Loucy (cell line): ENCODE measurements around the gene LYPD3.
"Not testable (repeated sequence)": the region's sequence is repeated elsewhere in the genome, so short reads cannot be mapped to it uniquely, and the experiment has no call there.

Experiments
- H2AFZ ChIP-seq: fragments of 200-600 bp; sonication (generic); 2 replicates; pipeline ENCODE4 v1.6.0; 2016; ENCODE audit warnings: antibody characterized with exemption, mild to moderate bottlenecking, low read length, moderate library complexity
- H3F3A ChIP-seq: fragments of 200-600 bp; 2 replicates; pipeline ENCODE4 v1.6.0; 2016; ENCODE audit warnings: antibody characterized with exemption, low read depth, mild to moderate bottlenecking
- H3K27me3 ChIP-seq: fragments of 200-600 bp; sonication (generic); 2 replicates; pipeline ENCODE4 v1.6.1; 2014; ENCODE audit warnings: low read length, mild to moderate bottlenecking; ENCODE audit not compliant: insufficient read depth, poor library complexity, severe bottlenecking
- H3K36me3 ChIP-seq: fragments of 200-600 bp; sonication (generic); 2 replicates; pipeline ENCODE4 v1.6.1; 2016; ENCODE audit warnings: low read length; ENCODE audit not compliant: insufficient read depth
- H3K4me1 ChIP-seq: fragments of 200-600 bp; sonication (generic); 2 replicates; pipeline ENCODE4 v1.5.1; 2014; ENCODE audit warnings: low read length, mild to moderate bottlenecking; ENCODE audit not compliant: insufficient read depth, poor library complexity, severe bottlenecking
- H3K4me2 ChIP-seq: fragments of 200-600 bp; sonication (generic); 2 replicates; pipeline ENCODE4 v1.6.0; 2014; ENCODE audit warnings: antibody characterized with exemption, low read length, low read depth, mild to moderate bottlenecking; ENCODE audit not compliant: poor library complexity, severe bottlenecking
- H3K4me3 ChIP-seq: fragments of 200-600 bp; sonication (generic); 2 replicates; pipeline ENCODE4 v1.5.1; 2014; ENCODE audit warnings: low read length, mild to moderate bottlenecking, mixed read lengths; ENCODE audit not compliant: poor library complexity, severe bottlenecking
- H3K79me2 ChIP-seq: fragments of 200-600 bp; sonication (generic); 2 replicates; pipeline ENCODE4 v1.6.1; 2014; ENCODE audit warnings: low read length; ENCODE audit not compliant: insufficient read depth
- H3K9ac ChIP-seq: fragments of 200-600 bp; sonication (generic); 2 replicates; pipeline ENCODE4 v1.6.0; 2014; ENCODE audit warnings: mild to moderate bottlenecking, low read depth, low read length, moderate library complexity; ENCODE audit not compliant: poor library complexity, severe bottlenecking
- H3K9me2 ChIP-seq: fragments of 200-600 bp; sonication (generic); replicated peaks from 2 replicates; pipeline ENCODE4 v1.6.1; 2016; ENCODE audit warnings: low read depth, low read length, mixed read lengths
- H3K9me3 ChIP-seq: fragments of 200-600 bp; sonication (generic); 2 replicates; pipeline ENCODE4 v1.6.1; 2014; ENCODE audit warnings: mild to moderate bottlenecking, antibody characterized with exemption, low read length, low read depth; ENCODE audit not compliant: insufficient read depth
- H4K20me1 ChIP-seq: fragments of 200-600 bp; sonication (generic); 2 replicates; pipeline ENCODE4 v1.6.0; 2014; ENCODE audit warnings: antibody characterized with exemption, low read length, mild to moderate bottlenecking; ENCODE audit not compliant: insufficient read depth, poor library complexity, severe bottlenecking
- CTCF ChIP-seq: fragments of 200-600 bp; sonication (generic); conservative IDR thresholded peaks from 2 replicates; pipeline ENCODE4 v1.5.1; 2014; ENCODE audit warnings: mild to moderate bottlenecking, antibody characterized with exemption, low read length
- EZH2phosphoT487 ChIP-seq: fragments of 200-600 bp; IDR thresholded peaks from 2 replicates; pipeline ENCODE4 v1.6.1; 2018; ENCODE audit warnings: antibody characterized with exemption, mild to moderate bottlenecking, moderate library complexity, borderline replicate concordance

Gene LYPD3

DNA sequence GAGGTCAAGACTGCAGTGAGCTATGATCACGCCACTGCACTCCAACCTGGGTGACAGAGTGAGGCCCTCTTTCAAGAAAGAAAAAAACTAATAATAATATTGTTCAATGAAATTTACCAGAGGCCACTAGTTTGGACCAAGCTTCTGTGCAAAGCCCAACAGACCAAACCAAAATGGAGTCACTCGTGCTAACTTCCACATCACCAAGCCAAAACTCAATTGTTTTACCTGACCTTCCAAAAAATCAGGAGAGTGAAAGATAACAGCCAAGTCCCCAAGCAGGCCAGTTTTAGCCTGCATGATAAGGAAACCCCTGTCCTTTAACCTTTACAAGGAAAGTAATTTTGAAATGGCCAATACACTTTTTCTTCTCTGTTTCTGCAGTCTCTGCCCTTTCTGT is 20.0 kb downstream of the LYPD3 start:
- Histone ChIP-seq H3K27me3 (no peaks in the 10 kb centered on the region), H3K9me2 (no peaks in the 10 kb centered on the region), H3K36me3 (no peaks in the 10 kb centered on the region), H3K4me3 (no peak overlapping the region), H3K4me2 (no peak overlapping the region), H3K79me2 (no peaks in the 10 kb centered on the region), H3F3A (no peaks in the 10 kb centered on the region), H3K9me3 (no peaks in the 10 kb centered on the region), H3K4me1 (no peaks in the 10 kb centered on the region), H3K9ac (no peak overlapping the region), H2AFZ (no peak overlapping the region), H4K20me1 (no peaks in the 10 kb centered on the region)
- TF ChIP-seq CTCF (no peak), EZH2phosphoT487 (no peak)

DNA sequence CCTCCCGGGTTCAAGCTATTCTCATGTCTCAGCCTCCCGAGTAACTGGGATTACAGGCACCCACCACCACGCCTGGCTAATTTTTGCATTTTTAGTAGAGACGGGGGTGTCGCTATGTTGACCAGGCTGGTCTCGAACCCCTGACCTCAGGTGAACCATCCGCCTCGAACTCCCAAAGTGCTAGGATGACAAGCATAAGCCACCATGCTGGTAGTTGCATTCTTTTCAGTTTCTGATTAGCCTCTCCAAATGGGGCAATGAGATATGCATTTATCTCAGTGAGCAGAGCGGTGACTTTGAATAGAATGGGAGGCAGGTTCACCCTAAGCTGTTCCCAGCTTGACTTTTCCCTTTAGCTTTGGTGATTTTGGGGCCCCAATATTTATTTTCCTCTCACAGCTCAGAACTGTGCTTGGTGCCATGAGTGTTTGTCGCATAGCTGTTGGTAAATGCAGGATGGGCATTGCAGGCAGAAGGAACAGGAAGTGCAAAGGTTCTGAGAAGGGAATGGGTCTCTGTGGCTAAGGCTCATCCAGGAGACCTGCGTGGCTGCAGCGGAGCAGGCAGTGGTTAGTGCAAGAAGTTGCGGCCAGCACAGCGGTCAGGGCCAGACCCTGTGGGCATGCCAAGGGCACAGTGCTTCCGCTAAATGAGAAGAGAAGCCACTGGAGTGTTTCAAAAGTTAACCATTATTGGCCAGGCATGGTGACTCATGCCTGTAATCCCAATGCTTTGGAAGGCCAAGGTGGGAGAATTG is 20.7 kb downstream of the LYPD3 start:
- Histone ChIP-seq H2AFZ (no peak overlapping the region; the same call in 1 of the 2 replicates), H3K27me3 (no peaks in the 10 kb centered on the region), H3K9me2 (no peaks in the 10 kb centered on the region), H3K79me2 (no peaks in the 10 kb centered on the region), H4K20me1 (no peaks in the 10 kb centered on the region), H3K9ac (no peak overlapping the region), H3K36me3 (no peaks in the 10 kb centered on the region), H3K4me3 (no peak overlapping the region), H3K4me2 (no peak overlapping the region), H3F3A (no peaks in the 10 kb centered on the region), H3K4me1 (no peaks in the 10 kb centered on the region), H3K9me3 (no peaks in the 10 kb centered on the region)
- TF ChIP-seq CTCF = no peak
- TF ChIP-seq EZH2phosphoT487 = no peak

DNA sequence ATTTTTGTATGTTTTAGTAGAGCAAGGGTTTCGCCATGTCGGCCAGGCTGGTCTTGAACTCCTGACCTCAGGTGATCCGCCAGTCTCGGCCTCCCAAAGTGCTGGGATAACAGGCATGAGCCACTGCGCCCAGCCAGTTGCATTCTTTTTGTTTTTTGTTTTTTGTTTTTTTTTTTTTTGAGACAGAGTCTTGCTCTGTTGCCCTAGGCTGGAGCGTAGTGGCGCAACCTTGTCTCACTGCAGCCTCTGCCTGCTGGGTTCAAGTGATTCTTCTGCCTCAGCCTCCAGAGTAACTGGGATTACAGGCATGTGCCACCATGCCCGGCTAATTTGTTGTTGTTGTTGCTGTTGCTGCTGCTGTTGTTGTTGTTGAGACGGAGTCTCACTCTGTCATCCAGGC is 21.3 kb downstream of the LYPD3 start:
- not testable (repeated sequence) for H3F3A ChIP-seq, H3K27me3 ChIP-seq, H4K20me1 ChIP-seq, H3K79me2 ChIP-seq, H3K4me2 ChIP-seq, H3K9me3 ChIP-seq, H3K4me1 ChIP-seq, H3K9me2 ChIP-seq, H3K36me3 ChIP-seq, H2AFZ ChIP-seq, H3K9ac ChIP-seq, H3K4me3 ChIP-seq

DNA sequence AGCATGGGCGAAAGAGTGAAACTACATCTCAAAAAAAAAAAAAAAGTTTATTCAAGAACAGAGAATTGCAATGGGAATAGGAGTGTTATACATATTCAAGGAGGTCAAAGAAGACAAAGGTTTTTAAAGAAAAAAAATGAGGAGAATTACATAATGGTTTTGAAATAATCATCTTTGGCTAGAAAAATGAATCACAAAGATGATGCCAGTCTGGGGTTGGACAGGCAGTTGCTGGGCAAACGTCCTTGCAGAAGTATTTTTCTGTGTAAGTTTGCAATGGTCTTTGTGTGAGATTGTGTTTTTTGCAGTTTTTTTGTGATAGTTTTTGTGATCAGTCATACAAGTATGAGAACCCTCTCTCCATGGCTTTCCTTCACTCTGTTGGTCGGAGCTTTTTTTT is 23.7 kb downstream of the LYPD3 start:
- Histone ChIP-seq H3K27me3 (no peaks in the 10 kb centered on the region), H3K36me3 (no peaks in the 10 kb centered on the region), H3K9me2 (no peaks in the 10 kb centered on the region), H3K4me1 (peaks cover 11% of the 10 kb centered on the region), H3K79me2 (no peaks in the 10 kb centered on the region), H4K20me1 (no peaks in the 10 kb centered on the region), H3K9me3 (no peaks in the 10 kb centered on the region), H3K4me2 (no peak overlapping the region), H3K9ac (no peak overlapping the region), H2AFZ (0 out of 2 replicates have a peak overlapping the region, but pooled peaks have one; percentile 45), H3K4me3 (no peak overlapping the region), H3F3A (no peaks in the 10 kb centered on the region)
- TF ChIP-seq CTCF (no peak), EZH2phosphoT487 (no peak)
